Activated CD4-positive, CD25-positive, alpha-beta regulatory T cell treated with anti-CD3 and anti-CD28 coated beads, Interleukin-2, amount 50 U/mL, for 16 hours (primary cell): ENCODE measurements around the gene STEAP3.

Experiments
- DNase-seq: peaks from one replicate; pipeline ENCODE4 v3.0.0-alpha.2; 2020; ENCODE audit warnings: low read depth, low spot score

STEAP3 gene

DNA sequence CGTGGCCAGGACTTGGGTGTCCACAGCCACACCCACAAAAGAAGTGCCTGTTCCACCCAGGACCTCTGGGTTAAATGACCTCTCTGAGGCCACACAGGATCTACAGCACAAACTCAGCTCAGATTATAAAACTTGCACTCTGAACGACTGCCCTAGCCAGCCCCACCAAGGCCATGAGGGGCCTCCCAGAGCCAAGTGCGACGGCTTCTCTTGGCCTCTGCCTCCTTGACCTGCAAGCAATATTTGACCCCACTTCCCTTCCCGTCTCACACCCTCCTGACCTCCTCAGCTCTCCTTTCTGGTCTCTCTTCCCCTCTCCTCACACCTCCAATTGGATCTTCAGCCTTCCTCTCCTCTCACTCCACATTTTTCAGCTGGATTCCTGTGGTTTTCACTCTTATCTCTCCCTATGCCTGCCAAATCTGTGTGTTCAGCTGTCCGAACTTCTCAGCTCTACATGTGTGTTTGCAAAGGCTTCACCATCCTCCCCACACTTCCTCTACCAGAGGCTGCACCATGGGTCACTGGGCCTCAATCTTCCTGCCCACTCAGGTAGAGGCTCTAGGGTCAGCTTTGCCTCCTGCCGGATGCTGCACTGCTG lies 25.3 kb upstream of the STEAP3 start:
- no peak for DNase-seq

DNA sequence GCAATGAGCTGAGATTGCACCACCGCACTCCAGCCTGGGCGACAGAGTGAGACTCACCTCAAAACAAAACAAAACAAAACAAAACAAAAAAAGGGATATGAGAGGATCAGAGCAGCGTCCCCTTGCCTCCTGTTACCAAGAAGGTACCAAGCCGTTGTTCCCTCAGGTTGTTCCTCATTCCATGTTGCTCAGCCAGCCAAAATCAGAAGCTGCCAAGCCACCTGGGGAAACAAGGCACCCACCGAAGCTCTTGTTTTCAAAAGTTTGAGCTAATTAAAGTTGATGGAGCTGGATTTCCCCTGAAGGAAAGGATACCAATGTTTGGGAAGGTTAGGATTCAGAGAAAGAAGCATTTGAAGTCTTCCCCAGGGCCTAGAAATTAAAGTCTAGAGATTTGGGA lies 21.8 kb upstream of the STEAP3 start:
- DNase-seq, result no peak

DNA sequence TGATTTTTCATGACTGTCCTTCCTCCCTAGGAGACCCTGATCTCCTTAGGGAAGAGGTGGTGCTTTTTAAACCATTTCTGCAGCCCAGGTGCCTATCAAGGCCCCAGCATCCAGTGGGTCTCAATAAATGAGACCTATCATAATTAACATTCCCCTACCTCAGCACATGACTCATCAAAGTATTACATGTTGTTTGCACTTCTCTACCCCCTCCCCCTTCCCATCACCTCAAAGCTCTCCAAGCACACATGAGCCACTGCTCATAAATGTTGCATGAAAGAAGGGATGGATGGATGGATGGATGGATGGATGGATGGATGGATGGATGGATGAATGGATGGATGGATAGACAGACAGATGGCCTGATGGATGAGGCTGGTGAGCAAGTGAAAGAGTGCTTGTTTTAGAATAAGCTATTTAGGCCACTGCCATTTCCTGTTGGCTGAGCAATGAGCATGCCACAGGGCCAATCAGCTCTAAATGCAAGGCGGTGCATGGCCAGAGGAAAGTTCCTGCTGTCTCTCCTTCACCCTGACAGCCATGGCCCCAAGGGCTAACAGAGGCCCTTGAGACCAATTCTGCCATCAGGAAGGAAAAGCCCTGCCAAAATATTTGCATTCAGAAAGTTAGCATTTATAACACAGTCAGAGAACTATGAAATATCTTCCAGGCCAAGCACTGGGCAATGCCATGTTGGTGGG lies 20.9 kb upstream of the STEAP3 start:
- DNase-seq, result no peak

DNA sequence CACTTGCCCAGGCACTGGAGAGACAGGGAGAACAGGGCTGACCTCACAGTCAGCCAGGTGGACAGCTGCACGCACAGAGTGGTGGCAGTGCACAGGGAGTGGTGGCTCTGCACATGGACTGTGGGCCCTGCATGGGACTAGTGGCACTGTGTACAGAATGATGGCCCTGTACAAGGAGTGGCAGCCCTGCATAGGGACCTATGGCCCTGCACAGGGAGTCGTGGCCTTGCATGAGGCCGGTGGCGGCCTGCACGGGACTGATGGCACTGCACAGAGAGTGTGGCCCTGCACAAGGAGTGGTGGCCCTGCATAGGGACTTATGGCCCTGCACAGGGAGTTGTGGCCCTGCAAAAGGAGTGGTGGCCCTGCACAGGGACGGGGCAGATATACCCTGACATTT lies 19.1 kb upstream of the STEAP3 start:
- no peak for DNase-seq

DNA sequence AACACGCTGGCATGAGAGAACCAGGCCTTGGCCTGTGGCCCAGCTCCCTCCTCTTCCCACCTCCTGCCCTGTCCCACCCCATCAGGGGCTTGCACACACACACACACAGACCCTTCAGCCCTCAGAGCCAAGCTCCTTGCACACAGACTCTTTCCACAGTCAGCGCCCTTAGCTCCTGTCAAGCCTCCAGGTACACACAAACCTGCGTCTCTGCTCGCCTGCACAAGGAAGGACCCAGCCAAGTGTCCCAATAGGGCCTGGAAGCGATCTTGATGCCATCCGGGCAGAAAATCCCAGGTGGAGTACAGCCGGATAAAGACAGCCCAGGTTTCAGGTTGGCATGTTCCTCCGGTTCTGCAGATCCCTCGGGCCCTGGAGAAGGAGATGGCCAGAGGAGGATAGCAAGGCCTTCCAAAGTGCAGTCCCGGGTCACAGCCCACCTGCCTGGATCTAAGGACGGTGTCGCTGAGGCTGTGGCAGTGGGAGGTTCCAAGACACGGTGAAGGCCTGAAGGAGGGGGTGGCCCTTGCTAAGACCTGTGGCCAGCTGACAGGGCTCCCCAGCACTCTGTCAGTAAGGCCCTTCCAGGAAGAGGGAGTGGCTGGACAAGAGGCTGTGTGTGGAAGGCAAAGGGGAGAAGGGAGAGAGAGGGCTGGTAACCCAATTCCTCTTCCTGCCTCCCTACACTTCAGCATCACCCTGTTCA lies 18.5 kb upstream of the STEAP3 start:
- DNase-seq, result no peak

DNA sequence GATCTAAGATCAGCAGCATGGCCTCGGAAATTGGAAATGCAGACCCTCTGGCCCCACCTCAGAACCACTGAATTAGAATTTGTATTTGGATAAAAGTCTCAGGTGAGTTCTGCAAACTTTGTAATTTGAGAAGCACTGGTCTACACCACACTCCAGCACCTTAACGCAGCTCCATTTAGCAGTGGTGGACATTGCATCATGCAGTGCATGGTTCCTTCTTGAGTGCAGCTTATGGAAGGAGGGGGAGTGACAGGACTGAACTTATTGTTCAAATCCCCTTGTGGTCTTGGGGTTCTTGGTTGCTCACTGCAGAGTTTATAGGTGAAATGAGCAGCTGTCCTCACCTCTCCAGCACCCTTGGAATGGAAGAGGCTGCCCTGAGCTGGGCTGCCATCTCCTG lies 17.4 kb upstream of the STEAP3 start:
- no peak for DNase-seq

DNA sequence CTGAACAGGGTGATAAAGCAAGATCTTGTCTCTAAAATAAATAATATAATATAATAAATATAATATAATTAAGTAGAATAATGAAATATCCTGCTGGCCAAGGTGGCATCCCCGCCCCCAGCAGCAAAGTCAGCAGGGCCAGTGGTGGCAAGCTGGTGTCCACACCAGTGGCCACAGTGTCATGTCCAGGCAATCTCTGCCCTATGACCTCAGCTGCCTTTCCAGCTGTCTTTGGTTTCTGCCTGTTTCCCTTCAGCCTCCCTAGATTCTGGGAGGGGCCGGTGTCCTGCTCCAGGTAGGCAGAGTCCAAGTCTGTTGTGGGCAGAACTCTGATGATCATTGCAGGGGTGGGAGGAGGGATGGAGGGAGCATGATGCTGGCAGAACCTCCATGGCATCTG lies 16.2 kb upstream of the STEAP3 start:
- DNase-seq, result no peak

DNA sequence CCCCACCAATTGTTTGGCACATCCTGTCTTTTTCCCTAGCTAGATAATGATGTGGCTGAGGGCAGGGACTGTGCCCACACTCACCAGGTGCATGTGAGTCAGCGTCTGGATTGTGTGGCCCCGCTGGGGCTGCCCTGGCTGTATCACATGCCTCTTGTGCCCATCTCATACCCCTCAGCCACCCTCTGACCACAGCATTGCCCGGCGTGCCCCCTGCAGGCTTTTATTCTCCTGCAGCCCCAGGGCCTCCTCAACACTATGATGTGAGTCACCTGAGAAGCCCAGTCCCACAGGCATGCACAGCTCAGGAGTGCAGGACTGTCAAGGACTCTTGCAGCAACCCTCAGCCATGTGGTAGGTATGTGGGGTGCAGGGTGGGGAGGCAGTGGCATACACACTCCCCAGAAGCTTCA lies 14.8 kb upstream of the STEAP3 start:
- no peak for DNase-seq

DNA sequence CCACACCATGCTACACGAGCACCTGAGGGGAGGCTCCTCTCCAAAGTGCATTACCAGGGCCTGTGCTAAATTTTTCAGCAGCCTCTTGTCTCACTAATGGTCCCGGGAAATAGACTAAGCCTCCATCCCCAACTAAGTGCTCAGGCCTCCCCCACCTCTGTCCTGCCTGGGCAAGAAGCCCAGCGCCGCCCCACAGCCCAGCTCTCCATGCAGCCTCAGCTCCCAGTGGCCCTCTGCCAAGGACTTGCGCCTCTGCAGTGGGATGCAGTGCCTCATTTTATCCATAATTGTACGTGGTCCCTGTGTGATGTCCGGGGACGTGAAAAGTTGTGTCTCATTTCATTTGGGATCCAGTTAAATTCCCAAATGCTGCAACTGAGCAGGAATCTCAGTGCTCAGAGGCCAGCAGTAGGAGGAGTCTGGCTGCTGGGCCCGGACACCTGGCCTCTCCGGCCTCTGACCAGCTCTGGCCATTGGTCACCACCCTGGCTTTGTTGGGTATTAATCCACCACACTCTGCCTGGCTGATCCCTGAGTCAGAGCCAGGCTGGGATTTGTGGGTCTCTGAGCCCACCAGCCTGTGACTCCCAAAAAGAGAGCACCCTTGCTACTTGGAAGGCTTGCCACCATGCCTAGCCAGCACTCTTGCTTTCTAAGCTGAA lies 11.4 kb upstream of the STEAP3 start:
- no peak for DNase-seq

DNA sequence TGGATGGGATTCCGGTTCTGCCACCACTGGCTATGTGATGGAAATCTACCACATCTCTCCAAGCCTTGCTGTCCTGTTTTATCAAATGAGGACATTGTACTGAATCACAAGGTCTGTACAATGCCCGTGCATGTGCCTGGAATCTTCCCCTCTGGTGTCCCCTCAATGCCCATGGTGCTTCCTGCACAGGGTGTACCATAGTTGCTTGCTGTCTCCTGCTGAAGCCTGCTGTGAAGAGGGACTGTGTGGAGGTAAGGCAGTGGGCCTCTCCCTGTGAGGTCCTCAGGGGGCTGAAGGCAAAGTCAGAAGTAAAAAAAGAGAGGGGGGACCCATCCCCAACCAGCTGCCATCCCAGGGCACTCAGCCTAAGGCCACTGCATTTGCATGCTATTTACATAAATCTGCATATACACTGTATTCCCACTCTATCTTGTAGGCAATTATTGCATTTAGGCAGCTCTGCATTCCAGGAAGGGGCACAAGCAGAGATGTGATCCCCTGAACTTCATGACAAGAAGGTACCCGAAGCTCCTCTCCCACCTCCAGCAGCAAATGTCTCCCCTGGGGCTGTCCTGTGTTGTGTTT lies 9.1 kb upstream of the STEAP3 start:
- DNase-seq, result no peak

DNA sequence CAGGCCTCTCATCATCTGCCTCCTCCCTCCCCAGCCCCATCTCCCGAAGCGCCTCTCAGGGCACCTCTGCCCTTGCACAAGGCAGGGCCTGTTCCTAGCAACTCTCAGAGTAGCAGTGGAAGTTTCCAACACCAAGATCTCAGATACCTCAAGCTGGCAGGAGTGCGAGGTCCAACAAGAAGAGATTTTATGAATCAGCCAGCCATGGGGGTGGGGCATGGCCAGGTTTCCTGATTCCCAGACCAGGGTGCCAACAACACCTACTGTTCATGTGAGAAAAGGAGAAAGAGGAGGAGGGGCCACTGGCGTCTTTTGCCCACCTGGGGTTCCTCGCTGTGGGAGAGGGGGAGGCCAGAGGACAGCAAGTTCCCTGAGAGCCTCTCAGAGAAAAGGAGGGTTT lies 6.6 kb upstream of the STEAP3 start:
- no peak for DNase-seq

DNA sequence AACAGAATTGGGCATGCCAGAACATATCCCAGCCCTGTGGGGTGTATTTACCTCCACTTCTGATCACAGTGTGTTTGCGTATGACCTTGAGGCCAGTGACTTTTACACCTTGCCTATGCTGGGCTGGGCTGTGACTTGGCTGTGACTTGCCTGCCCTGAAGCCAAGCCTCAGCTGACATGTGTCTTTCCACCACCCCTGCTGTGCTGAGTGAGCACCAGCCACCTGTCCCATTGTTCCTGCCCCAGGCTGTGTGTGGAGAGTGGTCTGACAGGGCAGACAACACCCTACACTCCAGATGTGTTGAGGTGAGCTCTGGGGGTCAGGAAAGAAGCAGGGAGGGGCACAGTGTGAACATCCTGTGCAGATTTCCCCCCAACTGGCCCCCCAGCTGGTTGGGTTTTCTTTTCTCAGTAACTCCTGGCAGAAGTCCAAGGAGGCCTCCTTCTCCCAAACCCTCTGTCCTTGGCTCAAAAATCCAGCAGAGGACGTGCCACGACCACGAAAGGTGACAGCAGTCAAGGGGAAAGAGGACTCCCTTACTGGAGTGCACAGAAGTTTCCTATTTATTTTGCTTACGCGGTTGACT lies 5.1 kb upstream of the STEAP3 start:
- no peak for DNase-seq

DNA sequence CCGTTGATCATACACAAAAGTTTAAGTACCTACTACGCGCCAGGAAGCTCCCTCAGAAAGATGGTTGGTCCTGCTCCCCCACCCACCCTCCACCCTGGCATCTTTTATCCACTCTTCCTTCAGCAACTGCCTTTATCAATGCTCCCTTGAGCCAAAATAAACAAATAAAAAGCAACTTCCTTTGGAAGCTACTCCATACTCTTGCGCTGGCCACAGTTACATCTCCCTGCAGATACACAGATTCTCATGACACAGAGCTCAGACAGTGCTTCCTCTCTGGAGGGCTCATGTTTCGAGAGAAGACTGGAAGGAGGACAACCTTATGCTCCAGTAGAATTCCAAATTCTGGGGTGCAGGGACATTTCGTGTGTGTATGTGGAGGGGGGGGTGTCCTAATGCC lies 3.8 kb upstream of the STEAP3 start:
- DNase-seq, result no peak

DNA sequence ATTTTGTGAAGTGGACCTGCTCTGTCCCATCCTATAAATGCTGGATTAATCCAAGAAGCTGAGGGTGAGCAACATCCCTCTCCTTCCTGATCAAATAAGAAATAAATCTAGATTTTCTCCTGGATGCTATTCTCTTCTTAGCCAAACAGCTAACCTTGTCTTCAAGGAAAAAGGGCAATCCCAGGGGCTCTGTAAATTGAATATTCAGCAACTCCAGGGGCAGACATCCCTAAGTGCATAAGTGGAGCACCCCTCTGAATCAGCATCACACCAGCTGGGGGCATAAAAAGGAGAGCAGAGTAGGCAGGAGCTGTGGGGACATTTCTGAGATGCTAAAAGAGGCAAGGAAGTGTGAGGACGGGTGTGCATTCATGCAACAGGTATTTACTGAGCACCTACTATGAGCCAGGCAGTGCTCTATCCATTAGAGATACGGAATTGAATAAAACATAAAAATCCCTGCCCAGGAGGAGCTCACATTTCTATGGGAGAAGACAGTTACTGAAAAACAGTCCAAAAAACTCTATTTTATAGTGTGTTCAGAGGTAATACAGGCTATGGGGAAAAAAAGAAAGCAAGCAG lies 2.8 kb upstream of the STEAP3 start:
- DNase-seq, result no peak

DNA sequence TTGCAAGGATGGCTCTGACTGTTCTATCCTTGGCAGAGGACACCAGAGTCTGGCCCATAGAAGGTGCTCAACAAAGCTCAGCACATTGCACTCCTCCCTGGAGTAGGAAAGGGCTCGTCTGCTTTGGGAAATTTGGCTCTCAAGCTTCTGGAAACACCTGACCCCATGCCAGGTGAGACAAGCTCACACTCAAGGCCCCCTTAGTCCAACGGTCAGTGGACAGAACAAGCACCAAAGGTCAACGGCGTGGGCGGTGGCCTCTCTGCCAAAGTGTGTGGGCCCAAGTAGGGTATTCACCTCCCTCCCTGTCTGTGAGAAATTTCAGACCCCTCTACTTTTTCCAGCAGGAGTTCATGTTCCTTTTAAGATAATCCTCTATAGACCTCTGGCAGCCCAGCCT lies 2.0 kb upstream of the STEAP3 start:
- no peak for DNase-seq

DNA sequence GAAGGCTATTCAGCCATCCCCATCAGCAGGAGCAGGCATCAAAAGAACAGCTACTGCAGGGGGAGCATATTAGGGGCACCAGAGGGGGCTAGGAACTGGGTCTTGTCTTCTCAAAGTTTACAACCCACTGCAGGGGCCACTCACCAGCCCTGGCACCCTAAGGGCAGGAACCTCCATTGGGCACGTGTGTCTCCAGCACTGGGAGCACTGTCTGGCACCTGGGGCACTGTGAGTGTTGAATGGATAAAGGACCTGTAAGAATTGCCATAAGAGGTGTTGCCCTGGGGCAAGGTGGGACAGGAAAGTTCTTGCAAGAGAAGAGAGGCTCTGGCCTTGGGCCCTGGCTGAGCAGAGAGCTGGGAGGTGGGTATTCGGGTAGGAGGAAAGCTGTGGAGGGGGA lies 1.4 kb upstream of the STEAP3 start:
- no peak for DNase-seq

DNA sequence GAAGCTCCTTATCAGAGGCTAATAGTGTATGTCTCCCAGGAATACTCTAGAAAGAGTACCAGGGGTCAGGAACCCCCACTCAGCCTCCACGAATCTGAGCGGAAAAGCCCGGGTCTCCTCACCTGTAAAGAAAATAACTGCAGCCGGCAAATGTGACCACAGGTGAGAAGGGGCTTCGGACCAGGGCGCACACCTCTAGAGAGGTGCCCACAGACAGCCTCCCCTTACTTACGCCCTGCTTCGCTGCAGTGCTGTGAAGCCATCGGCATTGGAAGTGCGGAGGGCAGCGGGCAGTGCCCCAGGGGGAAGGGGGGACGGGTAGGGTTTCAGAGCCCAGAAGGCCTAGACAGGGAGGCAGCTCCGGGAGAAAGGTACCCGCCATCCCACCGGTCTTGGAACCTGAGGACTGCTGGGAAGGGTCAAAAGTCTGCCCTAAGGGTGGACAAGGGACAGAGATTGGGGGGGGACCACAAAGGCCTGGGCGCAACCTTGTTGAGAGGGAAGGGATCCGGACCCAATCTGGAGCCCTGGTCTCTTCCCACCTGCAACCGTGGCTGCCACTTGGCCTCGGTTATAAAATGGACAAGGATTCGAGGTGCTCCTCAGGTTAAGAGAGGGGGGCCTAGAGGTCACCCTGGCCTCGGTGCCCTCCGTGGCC lies 642 bp upstream of the STEAP3 start:
- no peak for DNase-seq

DNA sequence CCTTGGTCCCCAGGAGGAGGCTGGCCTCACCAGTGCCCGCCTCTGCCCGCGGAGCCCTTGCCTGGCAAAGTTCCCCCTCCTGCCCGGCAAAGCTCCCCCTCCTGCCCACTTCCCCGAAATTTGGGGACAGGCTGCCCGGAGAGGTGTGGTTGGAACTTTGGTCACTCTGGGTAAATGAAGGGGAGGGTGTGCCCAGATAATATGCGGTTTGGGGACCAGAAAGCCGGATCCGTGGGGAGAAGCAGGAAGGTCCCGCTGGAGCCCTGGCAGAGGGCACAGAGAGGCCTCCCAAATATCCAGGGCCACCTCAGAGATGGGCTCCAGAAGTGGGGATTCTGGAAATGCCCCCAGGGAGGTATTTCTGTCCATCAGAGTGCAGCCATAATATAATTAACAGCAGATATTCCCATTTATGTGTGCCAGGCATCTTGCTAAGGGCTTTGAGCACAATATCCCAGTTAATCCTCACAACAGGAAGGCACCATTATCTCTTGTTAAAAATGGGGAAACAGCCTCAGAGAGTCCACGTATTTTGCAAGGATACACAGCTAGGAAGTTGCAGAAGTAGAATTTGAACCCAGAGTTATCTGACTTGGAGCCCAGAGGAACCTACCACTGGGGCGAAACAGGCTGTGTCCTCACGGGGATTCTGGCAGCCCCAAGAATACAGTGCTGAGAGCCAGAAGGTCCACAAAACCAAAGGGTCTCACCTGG lies 914 bp downstream of the STEAP3 start:
- no peak for DNase-seq

DNA sequence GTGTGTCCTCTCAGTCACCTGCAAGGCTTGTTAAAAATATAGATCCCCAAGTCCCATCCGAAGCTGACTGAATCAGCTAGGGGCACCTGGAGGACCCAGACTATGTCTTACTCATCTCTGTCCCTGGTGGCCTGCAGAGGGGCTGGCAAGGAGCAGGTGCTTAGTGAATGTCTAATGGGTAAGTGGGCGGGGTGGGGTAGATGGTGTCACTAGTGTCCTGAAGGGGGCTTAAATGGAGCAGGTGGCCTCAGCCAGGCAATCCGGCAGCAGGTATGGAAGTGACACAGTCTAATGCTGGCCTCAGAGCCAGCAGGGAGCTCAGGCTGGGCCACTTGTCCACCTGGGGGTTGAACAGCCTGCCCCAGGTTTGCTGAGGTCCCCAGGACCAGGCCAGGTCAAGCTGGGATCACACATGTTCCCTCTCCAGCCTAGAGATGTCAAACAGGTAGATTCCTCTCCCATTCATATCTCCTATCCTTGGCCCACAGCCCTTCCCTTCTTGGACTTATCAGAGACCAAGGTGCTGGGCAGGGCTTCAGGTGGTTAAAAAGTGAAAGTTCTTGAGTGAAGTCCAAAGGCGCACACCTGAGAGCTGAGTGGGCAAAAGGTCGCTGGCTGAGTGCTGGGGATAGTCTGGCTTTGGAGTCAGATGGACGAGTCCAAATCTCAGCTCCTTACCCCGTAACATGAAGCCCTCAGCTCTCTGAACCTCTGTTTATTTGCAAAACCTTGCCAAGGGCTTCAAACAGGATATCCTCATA lies 1.7 kb downstream of the STEAP3 start:
- no peak for DNase-seq

DNA sequence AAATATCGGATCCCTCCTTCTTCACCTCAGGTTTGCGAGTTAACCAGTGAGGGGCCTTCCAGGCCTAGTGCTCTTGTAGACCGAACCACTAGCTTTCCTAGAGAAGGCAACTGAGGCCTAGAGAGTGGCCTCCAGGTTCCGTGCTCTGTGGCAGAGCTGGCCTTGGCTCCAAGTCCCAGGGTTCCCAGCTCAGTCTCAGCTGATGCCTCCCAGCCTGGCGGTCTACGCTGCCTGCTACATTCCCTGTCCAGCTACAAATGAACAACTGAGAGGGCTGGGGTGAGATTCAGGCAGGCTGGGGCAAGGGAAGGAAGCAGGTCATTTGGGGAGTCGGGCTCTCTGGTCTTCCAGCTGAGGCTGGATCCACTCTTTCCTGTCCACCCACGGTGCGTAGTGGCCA lies 2.3 kb downstream of the STEAP3 start:
- no peak for DNase-seq
